Inferior parietal cortex (tissue), 1 donor: ENCODE data around the gene NIP7.
A peak's percentile ranks its signal among the peaks of the same experiment; 100 is the strongest.
"Not testable (repeated sequence)": the region's sequence is repeated elsewhere in the genome, so short reads cannot be mapped to it uniquely, and the experiment has no call there.

ENCODE experiments used
- DNase-seq: peaks from one replicate; pipeline ENCODE4 v3.0.0-alpha.2; 2016; ENCODE audit errors: extremely low spot score

Gene NIP7

DNA sequence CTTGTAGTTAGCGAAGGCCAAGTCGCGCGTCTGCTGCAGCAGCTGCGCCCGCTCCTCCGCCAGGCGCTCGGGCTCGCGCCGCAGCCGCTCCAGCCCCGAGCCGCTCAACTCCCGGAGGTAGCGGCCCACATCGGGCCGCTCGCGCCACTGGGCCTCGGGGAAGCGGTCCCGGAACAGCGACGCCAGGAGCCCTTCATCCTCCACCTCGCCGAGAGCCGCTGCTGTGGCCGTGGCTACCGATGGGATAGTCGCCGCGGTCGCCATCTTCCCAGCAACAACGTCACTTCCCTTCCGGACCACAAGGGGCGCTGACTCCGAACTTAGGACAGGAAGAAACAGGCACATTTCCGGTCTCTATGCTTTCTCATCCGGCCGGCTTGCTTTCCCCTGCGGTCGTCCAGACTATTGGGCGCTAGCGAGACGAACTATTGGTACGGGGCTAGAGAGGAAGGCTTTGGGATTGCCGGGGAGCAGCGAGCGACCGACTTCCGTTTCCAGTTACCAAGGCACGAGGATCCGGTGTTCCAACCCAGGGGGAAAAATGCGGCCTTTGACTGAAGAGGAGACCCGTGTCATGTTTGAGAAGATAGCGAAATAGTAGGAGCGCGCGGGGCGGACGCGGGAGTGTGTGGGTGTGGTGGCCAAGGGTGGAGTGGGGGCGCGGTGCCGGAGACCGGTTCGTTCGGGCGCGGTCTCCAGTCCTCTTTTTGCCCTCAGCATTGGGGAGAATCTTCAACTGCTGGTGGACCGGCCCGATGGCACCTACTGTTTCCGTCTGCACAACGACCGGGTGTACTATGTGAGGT is at the start of gene NIP7, which contains the start of gene COG8:
Gene NIP7 (plus strand): TSS at position 484 of the 806 bp plus-strand sequence. CDS start 58 bp downstream, at position 542.
Gene COG8 (minus strand): TSS at position 276 of the 806 bp plus-strand sequence. CDS start 12 bp downstream, at position 264.
- DNase-seq: peak; percentile 98

DNA sequence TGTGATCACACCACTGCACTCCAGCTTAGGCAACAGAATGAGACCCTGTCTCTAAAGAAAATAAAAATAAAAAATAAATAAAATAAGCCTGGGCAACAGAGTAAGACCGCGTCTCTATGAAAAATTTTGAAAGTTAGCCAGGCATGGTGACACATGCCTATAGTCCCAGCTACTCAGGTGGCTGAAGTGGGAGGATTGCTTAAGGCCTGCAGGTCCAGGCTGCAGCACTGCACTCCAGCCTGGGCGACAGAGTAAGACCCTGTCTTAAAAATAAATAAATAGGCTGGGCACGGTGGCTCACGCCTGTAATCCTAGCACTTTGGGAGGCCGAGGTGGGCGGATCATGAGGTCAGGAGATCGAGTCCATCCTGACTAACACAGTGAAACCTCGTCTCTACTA is 47.9 kb upstream of the NIP7 start:
- not testable (repeated sequence) for DNase-seq

DNA sequence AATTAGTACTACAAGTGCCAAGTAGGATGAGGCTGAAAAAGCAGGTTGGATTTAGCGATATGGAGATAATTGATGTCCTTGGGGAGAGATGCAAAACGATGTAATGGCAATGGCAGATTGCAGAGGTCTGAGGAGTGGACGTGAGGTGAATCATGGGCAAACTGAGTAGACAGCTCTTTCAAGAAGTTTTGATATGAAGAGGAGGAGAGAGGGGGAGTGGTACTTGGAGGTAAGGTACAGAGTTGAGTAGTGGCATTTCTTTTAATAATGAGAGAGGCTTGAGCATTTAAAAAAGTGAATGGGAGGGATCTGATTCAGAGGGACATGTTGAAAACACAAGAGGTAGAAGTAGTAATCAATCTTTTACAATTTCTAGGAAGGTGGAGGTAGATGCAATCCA is 46.2 kb upstream of the NIP7 start:
- DNase-seq: no peak

DNA sequence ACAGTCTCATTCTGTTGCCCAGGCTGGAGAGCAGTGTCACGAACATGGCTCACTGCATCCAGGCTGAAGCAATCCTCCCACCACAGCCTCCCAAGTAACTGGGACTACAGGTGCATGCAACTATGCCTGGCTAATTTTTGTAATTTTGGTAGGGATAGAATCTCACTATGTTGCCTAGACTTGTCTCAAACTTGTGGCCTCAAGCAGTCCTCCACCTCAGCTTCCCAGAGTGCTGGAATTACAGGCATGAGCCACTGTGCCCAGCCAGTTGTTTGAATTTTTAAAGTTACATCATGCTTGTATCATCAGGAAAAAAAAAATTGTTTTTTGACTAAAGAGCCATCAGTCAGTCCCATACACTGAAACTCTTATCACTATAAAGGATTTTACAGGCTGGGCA is 45.5 kb upstream of the NIP7 start:
- DNase-seq: no peak

DNA sequence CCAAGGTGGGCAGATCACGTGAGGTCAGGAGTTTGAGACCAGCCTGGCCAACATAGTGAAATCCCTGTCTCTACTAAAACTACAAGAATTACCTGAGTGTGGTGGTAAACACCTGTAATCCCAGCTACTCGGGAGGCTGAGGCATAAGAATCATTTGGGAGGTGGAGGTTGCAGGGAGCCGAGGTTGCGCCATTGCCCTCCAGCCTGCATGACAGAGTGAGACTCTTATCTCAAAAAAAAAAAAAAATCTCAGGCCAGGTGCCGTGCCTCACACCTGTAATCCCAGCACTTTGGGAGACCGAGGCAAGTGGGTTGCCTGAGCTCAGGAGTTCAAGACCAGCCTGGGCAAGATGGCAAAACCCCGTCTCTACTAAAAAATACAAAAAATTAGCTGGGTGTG is 42.8 kb upstream of the NIP7 start:
- DNase-seq: not testable (repeated sequence)

DNA sequence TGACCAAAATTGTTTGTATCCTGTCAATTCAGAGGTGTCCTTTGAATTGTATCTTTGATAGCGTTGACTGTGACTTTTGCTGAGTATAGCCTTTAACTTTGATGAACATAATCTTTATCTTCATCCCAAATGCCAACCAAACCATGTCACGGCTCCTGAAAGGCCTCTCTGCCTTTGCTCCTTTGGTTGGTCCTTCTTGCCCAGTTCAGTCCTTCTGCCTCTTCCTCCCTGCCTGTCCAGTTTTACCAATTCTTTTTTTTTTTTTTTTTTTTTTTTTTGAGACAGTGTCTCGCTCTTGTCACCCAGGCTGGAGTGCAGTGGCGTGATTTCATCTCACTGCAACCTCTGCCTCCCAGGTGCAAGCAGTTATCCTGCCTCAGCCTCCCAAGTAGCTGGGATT is 41.3 kb upstream of the NIP7 start:
- DNase-seq: no peak

DNA sequence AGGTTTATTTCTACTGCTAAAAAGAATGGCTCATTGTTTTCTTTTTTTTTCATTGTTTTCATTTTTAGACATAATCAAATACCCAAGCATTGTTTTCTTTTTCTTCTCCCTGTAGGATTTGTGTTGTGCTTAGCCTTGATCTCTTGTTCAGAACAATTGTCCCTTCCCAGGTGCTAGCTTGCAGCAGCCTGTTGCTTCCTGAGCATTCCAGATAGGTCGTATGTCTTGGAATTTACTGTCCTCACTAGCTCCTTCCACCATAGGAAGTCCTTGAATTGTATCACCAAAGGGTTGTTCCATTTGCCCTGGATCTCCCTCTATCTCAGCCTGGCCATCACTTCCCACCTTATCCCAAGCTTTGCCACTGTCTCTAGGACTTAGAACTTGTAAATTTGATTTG is 38.4 kb upstream of the NIP7 start:
- no peak for DNase-seq

DNA sequence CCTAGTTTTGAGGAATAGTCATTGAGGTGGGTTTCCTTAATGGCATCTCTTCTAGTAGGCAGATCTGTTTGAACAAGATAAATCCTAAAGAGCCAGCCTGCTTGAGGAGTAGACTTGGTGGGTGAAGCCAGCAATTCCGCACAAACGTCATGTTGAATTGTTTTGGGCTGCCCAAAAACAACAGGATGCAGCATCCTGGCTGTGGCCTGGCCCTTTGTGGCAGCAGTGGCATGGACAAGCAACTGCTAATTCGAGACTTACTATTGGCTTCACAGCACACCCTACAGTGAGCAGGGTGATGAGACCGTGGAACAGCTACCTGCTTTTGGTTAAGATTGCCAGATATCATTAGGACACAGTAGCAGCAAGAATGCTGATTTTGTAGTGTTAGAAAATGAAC is 37.7 kb upstream of the NIP7 start:
- DNase-seq: no peak

DNA sequence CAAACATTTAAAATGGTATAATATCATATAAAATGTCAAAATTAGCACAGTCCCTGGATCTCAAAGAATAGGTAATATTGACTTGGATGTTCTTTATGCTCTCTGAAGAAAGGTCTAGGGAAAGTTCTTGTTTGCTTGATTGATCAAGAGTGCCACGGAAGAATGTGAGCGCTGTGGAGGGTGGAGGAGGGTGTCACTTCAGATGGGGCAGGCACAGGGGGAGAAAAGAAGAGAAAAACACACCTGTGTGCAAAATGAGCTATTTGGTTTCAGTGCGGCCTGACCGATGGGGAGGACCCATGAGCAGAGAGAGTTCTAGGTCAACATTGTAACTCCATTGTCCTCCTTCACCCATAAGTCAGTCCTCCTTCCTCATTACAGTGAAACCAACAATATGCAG is 37.3 kb upstream of the NIP7 start:
- DNase-seq: no peak

DNA sequence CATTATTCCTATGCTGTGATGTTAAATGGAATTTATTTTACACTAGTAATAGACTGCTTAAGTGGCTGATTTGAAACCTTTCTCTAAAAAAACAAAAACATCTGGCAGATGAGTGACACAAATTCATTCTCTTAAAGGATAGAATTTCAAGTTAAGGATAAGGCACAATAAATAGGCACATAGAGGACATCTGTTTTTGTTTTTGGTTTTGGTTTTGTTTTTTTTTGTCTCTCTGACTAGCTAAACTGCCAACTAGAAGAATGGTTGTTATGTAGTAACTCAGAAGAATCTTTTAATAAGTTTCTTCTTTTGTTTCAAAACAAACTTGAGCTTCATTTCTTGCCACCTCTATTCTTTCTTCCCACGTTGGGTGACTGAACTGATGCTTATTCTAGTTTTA is 33.5 kb upstream of the NIP7 start:
- DNase-seq: no peak

DNA sequence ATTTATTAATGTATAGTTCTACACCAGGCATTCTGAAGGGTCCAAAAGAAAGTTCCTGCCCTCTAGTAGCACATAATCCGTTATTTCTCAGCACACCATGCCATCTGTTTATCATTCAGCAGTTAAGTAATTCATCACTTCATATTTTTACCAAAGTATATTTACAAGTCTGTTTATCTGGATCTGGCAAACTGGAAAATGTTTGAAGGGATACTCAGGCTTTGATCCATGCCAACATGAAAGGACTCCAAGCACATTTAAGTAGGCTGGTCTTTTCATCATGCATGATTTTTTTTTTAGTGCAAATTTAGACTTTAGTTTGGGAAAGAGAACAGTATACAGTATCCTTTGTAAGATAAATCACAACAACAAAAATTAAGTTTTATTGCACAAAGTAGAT is 32.5 kb upstream of the NIP7 start:
- no peak for DNase-seq

DNA sequence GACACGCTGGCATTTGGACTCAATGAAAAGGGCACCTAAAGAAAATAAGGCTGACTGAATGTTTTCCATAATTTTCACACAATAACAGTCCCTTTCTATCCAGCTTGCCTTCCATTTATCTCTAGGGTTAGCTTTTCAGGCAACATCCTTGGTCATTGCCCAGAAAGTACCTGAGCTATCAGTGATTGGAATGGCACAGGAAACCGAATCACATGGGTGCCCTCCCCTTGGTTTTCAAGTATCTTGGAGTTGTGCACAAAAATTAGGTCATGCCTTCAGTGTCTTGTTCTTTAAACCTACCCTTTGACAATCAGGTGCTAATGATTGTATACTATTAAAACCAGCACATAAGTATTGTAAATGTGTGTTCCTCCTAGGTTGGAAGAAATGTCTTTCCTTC is 31.7 kb upstream of the NIP7 start:
- DNase-seq: no peak

DNA sequence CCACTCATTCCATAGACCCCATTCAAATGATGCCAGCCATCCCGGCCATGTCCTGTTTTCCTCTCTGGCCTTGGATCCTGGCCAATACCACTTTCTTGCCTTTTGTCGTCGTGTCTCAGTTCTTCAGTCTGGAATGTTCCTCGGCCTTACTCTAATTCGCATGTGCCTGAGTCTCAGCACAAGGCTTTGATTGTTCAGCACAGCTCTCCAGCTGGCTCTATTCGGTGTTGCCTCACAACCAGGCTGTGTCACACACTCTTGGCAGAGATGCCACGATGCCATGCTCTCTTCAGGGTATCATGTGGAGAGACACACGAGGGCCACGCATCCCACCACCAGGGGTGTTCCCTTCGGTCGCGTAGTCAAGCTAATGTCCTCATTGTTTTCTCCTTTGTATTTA is 30.3 kb upstream of the NIP7 start:
- peak; percentile 51 for DNase-seq

DNA sequence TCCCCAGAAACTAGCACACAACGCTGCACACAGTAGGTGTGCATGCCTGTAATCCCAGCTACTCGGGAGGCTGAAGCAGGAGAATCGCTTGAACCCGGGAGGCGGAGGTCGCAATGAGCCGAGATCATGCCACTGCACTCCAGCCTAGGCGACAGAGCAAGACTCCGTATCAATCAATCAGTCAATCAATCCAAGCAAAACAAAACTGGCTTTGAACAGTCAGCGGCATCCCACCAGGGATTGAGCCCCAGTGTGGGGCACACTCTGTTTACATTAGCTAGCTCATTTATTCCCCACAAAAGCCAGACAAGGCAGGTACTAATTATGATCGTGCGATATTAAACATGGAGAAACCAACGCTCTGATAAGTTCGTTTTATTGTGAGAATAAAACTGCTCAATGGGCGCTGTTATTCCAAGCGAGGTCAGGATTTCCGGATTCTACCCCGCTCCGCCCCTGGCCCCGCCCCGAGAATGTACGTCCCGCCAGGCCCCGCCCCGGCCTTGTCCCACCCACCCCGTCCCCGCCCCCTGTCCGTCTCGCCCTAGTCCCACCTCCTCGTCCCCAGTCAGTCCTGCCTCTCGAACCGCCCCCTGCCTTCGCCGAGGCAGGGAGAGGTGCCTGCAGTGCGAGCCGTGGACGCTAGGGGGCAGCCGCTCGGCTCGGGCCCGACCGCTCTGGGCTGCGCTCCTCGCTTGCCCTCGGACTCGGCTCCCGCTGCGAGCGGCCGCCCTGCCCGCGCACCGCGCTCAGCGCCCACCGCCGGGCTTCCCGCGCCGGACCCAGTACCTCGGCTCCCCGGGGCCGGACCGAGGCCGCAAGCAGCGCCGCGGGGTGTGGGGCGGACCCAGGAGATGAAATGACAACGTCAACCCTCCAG is 28.7 kb upstream of the NIP7 start, which contains the start of gene VPS4A:
Gene VPS4A (plus strand): TSS at position 698 of the 880 bp plus-strand sequence. CDS start 162 bp downstream, at position 860.
- peak; percentile 95 for DNase-seq

DNA sequence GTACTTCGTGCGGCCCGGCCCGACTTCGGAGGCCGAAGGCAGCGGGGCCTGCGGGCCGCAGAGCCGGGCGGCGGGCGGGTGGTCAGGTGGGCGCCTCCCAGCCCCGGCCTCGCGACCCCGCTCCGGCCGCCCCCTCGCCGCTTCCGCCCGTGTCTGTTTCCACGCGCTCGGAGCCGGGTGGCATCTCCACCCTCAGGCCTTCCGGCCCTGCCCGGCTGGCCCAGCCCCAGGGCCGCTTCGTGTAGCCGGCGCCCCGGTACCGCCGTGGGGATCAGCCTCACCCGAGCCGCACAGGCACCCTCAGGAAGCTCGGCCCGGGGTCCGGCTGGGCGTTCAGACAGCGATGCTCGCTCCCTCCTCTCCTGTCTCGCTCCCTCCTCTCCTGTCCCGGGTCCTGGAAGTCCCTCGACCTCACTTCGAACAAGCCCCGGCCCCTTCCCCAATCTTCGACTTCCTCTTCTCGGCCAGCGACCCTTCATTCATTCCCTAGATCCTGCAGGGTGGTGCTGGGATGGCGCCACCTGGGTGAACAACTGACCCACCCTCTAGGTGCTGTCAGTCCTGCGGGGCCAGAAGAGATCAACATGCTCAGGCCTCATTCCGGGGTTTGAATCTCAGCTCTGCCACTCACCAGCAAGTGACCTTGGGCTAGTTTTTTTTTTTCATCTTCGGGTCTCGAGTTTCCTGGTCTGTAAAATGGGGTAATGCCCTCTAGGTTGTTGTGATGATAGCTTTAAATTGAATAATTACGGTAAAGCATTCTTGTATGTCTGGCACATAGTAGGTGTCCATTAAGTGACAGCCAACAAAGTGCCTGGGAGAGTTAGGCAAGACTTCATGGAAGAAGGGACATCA is 27.8 kb upstream of the NIP7 start:
- DNase-seq: no peak

DNA sequence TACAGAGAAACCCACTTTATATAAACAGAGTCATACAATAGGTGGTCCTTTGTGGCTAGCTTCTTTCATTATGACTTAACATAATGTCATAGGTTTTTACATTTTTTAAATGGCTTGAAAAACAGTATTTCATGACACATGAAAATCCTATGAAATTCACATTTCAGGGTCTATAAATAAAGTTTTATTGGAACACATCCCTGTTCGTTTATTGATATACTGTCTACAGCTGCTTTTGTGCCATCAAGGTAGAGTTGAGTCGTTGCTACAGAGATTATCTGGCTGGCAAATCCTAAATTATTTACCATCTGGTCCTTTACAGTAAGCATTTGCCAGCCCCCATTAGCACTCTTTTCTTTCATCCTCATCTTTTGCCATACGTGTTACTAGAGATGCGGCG is 26.1 kb upstream of the NIP7 start:
- no peak for DNase-seq

DNA sequence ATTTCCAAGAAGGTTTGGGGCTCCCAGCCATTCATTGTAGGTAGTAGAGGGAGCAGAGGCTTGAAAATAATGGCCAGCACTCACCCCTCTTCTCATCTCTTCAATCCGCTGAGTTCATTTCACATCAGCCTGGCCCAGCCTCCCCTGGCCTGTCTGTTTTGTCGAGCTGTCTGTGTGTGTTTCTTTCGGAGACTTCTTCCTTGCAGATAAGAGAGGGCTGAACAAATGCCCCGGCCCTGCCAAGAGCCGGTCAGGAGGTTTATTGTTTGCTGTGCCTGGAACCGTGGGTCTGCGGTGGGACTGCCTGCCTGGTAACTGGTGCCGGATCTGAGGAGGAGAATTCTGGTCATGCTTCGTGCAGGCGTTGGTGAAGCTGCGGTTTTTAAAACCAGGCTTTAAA is 25.0 kb upstream of the NIP7 start:
- no peak for DNase-seq

DNA sequence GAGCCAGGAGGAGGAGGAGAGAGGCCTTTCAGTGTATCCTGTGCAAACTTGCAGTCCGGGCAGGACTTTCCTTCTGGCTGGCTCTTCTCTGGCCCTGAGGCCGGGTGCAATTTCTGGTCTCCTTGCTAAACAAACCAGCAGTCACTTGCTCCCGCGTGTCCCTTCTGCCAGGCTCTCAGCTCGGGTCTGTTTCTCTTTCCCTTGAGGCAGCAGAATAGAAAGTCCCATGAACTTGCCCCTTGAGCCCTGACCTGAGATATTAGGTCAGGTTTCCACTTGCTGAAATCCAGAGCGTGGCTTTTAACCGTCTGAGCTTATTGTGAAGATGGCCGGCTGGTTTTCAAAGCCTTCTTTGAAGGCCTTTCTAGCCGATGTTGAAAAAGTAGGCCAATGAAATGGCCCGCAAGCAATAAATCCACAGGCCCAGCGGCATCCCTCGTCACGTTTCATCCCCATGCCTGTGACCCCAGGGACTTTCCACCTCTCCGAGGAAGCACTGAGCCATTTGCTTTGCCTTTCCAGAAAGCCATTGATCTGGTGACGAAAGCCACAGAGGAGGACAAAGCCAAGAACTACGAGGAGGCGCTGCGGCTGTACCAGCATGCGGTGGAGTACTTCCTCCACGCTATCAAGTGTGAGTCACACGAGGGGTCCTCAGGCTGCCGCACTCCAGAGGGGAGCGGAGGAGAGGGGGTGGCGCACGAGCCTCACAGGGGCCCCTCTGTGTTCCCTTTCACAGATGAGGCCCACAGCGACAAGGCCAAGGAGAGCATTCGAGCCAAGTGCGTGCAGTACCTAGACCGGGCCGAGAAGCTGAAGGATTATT is 23.9 kb upstream of the NIP7 start:
- no peak for DNase-seq

DNA sequence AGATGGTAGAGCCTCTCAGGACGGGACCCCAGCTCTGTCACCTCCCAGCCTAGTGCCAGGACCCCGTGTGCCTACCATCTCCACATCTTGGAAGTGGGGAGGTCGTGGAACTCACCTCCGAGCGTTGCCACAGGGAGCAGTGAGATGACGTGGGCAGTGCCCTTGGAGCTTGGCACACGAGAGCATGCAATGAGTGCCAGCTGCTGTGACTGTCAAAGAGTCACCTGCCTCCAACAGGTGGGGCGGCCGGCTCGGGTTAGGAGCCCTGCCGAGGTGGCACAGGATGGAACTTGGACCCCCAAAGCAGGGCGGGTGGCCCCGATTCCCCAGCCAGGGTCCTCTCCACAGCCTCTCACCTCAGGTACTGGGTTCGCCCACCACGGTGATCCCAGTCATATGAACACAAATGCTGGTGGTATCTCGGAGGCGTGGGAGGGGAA is 23.0 kb upstream of the NIP7 start:
- DNase-seq: no peak

DNA sequence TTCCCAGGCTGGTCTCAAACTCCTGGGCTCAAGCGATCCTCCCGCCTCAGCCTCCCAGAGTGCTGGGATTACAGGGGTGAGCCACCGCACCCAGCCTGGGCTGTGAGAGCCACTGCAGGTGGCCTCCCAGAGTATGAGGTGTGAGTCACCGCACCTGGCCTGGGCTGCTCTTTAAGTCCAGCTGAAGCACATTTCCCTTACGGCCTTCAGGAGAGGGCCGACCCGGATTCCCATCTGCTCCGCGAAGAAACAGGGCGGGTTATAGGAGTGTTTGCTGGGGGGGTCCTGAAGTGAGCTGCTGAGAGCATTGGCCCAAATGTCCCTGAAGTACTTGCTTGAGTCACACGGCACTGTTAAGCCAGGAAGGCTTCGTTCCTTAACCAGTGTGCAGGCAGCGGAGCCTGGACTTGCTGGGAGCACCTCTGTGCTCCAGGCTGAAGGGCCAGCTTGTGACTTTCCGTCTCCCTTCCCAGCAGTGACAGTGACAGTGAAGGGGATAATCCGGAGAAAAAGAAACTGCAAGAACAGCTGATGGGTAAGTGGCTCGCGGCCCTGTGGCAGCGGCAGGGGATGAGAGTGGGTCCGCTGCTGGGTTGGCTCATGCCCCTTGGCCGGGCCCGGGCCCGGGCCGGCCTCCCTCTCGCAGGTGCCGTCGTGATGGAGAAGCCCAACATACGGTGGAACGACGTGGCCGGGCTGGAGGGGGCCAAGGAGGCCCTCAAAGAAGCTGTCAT is 21.2 kb upstream of the NIP7 start:
- DNase-seq: no peak
